Measurements from ENCODE around the gene RAB31.

RAB31 gene

DNA sequence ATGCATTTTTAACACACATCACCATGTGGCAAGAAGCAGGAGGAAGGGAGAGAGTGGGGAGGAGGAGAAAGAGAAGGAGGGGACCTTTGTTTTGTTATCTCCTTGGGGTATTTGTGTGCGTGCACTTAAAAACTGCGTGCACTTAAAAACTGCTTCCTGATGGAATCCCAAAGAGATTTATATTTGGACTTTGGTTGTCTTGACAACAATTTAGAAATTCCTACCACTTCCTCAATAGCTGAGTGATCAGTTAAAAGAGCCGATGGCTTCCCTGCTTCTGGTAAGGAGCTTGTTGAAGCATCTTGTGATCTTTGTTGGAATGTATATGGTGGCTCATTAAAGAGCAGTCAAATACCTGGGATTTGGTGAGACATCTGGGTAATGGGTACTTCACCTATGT, 4.5 kb downstream of the RAB31 start:
- DNase-seq (ENCODE audit: low read depth in 2 of 2) = no peak

GRCh38 chr18:9714266-9715087, 6.4 kb downstream of the RAB31 start:
- no peak for DNase-seq (ENCODE audit: low read depth in 2 of 2)

DNA sequence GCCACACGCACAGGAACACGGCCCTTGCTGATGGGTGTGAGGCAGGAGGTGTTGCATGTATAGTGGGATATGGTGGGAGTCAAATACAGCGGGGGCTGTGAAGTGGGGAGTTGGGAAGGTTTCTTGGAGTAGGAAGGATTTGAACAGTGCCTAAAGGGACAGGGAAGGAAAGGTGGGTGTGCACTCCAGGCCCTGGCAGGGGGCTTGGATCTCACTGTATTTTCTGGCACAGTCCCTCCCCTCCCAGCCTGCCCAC, 6.9 kb downstream of the RAB31 start:
- DNase-seq (ENCODE audit: low read depth in 2 of 2) = no peak

- no peak for DNase-seq (ENCODE audit: low read depth in 2 of 2)
Observed at GRCh38 chr18:9715978-9716774, 8.1 kb downstream of the RAB31 start.

- no peak for DNase-seq (ENCODE audit: low read depth in 2 of 2)
Observed at GRCh38 chr18:9716780-9717563, 8.9 kb downstream of the RAB31 start.

DNA sequence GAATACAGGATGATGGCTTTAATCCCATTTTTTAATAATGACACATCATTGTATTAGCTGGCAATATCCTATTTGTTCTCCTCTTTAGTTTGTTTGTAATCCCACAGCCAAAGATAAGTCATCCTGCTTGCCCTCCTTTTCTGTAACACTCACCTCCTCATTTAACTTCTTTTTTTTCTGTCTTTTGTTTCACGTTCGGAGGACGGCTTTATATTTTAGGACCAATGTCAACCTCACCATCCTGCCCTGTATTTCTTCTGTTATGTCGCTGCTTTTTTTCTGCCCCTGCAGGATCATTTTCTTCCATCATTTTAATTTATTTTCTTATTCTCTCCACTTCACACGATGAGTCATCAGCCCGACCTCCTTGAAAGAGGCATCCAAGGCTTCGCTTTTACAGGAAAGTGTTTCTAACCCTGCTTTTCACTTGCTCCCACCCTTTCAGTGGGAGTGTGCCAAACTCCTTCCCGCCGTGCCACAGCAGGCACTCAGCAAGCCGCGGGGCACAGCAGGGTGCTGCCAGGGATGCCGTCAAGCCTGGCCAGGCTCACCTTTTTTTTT, 11.4 kb downstream of the RAB31 start:
- no peak for DNase-seq (ENCODE audit: low read depth in 2 of 2)

DNA sequence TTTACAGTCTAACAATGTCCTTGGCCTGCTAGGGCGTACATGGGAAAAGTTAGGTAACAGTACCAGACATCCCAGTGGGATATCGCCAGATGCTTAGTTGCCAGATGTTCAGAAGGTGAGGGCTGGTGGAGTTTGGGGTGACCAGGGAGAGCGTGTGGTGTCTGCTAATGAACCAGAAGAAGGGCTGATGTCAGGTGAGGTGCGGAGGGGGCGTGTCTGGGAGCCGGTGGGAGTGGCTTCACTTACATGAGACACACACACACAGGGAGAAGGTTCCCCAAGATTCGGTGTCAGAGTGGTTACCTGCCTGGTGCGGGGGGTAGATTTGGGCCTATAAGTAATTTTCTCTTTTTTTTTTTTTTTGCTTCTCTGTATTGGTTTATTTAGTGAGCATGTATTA, 12.2 kb downstream of the RAB31 start:
- no peak for DNase-seq (ENCODE audit: low read depth in 2 of 2)

GRCh38 chr18:9721893-9722550, 13.9 kb downstream of the RAB31 start:
- DNase-seq (ENCODE audit: low read depth in 2 of 2) = no peak

DNA sequence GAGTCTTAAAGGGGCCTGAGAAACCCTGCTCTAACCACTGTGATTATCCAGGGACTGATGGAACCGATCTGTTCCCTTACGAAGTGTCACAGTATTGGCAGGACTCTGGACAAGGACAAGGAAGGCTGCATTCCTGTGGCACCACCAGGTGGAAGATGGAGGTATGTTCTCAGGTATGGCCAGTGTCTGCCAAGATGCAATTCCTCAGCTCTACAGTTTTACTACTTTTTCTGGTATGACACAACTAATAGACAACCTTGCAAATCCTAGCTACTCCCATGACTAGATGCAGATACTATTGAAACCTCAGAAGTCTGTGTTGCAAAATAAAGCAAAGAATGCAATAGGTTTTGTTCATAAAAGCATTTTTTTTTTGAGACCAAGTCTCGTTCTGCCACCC, 14.6 kb downstream of the RAB31 start:
- DNase-seq (ENCODE audit: low read depth in 2 of 2) = no peak

GRCh38 chr18:9724797-9725585, 16.9 kb downstream of the RAB31 start:
- DNase-seq (ENCODE audit: low read depth in 2 of 2) = no peak

DNA sequence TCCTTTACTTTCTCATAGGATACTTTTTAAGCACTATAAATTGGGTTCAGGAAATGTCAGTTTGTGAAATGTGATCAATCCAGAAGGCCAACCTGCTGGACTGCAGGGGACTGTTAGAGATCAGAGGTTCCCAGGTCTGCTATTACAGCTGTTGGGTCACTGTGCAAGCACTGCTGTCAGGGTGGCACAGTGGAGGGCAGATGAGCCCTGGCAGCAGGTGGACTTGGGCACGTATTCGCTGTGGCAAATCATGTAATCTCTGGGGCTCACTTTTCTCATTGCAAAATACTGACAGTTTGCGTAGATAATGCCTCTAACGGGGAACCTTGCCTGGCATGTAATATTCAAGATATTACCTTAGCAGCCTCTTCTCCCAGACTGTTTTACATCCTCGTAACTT, 18.1 kb downstream of the RAB31 start:
- no peak for DNase-seq (ENCODE audit: low read depth in 2 of 2)

- no peak for DNase-seq (ENCODE audit: low read depth in 2 of 2)
Observed at GRCh38 chr18:9726936-9727335, 18.8 kb downstream of the RAB31 start.

DNA sequence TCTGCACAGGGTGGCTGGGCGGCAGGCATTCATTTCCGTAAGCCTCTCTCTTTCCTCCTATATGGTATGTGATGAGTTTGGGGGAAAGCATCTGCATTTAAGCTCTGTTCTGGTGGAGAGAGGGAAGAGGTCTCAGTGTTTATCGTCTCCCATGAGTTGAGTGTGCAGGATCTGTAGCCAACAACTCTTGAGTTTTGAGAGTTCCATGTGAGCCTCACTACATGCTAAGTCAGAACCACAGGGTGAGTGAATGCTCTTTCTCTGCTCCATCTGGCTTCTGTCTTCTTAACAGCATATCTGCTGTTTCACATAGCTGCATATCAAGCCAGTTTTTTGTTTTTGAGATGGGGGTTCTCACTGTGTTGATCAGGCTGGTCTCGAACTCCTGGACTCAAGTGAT, 22.7 kb downstream of the RAB31 start:
- no peak for DNase-seq (ENCODE audit: low read depth in 2 of 2)

DNA sequence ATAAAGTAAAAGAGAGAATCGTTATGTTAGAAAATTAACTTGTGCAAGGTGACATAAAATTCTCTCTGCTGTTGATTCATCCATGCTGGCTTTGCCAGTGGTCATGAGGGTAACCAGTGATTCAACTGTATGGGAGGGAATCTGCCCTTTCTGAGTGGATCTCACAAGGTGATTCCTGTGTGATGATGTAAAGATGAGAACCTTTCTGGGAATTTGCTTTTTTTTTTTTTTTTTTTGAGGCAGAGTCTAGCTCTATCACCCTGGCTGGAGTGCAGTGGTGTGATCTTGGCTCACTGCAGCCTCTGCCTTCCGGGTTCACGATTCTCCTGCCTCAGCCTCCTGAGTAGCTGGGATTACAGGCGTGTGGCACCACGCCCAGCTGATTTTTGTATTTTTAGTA, 23.3 kb downstream of the RAB31 start:
- DNase-seq (ENCODE audit: low read depth in 2 of 2) = no peak

DNA sequence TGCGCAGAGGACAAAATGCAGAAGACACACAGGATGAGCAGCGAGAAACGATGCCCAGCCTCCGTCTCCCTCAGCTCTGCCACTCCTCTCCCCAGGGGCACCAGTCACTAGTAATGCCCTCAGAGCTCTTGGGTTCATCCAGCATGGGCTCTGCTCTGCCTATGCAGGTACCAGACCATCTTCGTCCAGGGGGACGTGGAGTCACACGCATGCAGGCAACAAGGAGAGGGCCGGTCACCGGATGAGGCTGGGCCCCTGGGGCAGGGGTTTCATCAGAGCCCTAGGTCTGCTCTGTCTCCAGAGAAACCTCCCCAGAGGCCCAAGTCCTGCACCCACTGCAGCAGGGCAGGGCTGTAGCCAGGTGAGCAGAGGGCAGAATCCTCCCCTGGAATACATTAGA, 23.9 kb downstream of the RAB31 start:
- DNase-seq (ENCODE audit: low read depth in 2 of 2) = no peak

GRCh38 chr18:9734189-9734588, 26.1 kb downstream of the RAB31 start:
- DNase-seq (ENCODE audit: low read depth in 2 of 2) = no peak

DNA sequence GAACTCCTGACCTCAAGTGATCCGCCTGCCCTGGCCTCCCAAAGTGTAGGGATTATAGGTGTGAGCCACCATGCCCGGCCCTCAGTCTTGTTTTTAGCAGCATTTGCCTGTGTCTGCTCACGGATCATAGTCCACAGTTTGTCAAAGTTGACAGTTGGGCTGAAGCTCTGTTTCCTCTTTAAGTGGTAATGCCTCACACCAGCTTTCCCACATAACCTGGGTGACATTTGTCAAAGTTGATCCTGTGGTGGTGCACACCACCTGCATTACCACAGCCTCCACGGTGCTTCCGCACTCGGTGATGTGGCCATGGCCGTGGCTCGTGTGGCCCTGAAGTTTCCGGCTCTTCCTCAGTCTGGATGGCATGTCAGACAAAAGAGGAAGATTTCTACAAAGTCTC, 27.1 kb downstream of the RAB31 start:
- DNase-seq (ENCODE audit: low read depth in 2 of 2) = no peak

- DNase-seq (ENCODE audit: low read depth in 2 of 2) = no peak
Observed at GRCh38 chr18:9735879-9736278, 27.8 kb downstream of the RAB31 start.

DNA sequence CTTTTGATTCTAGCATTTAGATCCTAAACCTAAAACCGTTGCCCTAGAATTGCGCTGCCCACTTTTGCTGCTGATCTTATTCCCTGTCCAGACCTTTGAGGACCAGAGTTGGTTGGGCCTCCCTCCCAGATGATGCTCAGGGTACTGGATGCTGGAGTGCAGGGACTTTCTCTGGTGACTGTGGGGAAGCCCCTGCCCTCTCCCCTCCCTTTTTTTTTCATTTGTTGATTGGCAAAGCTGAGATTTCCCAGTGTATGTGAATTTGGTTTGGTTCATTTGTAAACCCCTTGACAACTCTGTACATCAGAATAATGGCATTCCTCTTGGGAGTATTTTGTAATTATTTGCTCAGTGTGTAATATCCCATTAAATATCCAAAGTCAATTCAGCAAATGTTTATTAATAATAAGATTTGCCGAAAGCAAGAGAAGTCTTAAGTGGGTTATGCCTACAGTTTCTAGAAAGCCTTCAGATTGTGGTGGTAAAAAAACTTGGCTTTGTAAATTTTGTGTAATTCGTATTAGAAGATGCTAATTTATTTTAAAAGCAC, 28.3 kb downstream of the RAB31 start:
- no peak for DNase-seq (ENCODE audit: low read depth in 2 of 2)

- DNase-seq (ENCODE audit: low read depth in 2 of 2) = no peak
Observed at GRCh38 chr18:9737006-9737405, 28.9 kb downstream of the RAB31 start.
